Measurements from ENCODE around the gene SLC39A12.

The SLC39A12 gene

GRCh38 chr10:18073314-18073713 lies 121.6 kb downstream of the SLC39A12 start:
- TF ChIP-seq CTCF (IDR thresholded peaks at IDR 0.05; ENCODE audit: low read length, missing control alignments): no peak
- H3K4me3 ChIP-seq (replicated peaks; ENCODE audit: low read depth, low read length): no peak overlapping the region
- no peak for DNase-seq (ENCODE audit: low read depth)

- DNase-seq (ENCODE audit: low read depth): no peak
- TF ChIP-seq CTCF (IDR thresholded peaks at IDR 0.05; ENCODE audit: low read length, missing control alignments): no peak
- H3K4me3 ChIP-seq (replicated peaks; ENCODE audit: low read depth, low read length): no peak overlapping the region
Measured at GRCh38 chr10:18075881-18076280, 124.2 kb downstream of the SLC39A12 start.

- DNase-seq (ENCODE audit: low read depth): no peak
- no peak overlapping the region for H3K4me3 ChIP-seq (replicated peaks; ENCODE audit: low read depth, low read length)
- TF ChIP-seq CTCF (IDR thresholded peaks at IDR 0.05; ENCODE audit: low read length, missing control alignments): no peak
Measured at GRCh38 chr10:18079665-18080295, 128.1 kb downstream of the SLC39A12 start.

GRCh38 chr10:18082381-18082780 lies 130.7 kb downstream of the SLC39A12 start:
- no peak for DNase-seq (ENCODE audit: low read depth)
- no peak for TF ChIP-seq CTCF (IDR thresholded peaks at IDR 0.05; ENCODE audit: low read length, missing control alignments)

GRCh38 chr10:18085855-18086254 lies 134.1 kb downstream of the SLC39A12 start:
- H3K4me3 ChIP-seq (replicated peaks; ENCODE audit: low read depth, low read length): no peak overlapping the region
- no peak for TF ChIP-seq CTCF (IDR thresholded peaks at IDR 0.05; ENCODE audit: low read length, missing control alignments)
- DNase-seq (ENCODE audit: low read depth): no peak

More at GRCh38 chr10:18082381-18082780, 130.7 kb downstream of the SLC39A12 start:
- H3K4me3 ChIP-seq (replicated peaks; ENCODE audit: low read depth, low read length): no peak overlapping the region

- no peak overlapping the region for H3K4me3 ChIP-seq (replicated peaks; ENCODE audit: low read depth, low read length)
- DNase-seq (ENCODE audit: low read depth): no peak
- TF ChIP-seq CTCF (IDR thresholded peaks at IDR 0.05; ENCODE audit: low read length, missing control alignments): no peak
Measured at GRCh38 chr10:18086746-18087145, 135.0 kb downstream of the SLC39A12 start.

- DNase-seq (ENCODE audit: low read depth): peak; percentile 30
- TF ChIP-seq CTCF (IDR thresholded peaks at IDR 0.05; ENCODE audit: low read length, missing control alignments): no peak
- H3K4me3 ChIP-seq (replicated peaks; ENCODE audit: low read depth, low read length): no peak overlapping the region
Measured at GRCh38 chr10:18087355-18087754, 135.6 kb downstream of the SLC39A12 start.
